ENCODE results near the gene NFATC3.
A peak's percentile ranks its signal among the peaks of the same experiment; 100 is the strongest.

Gene NFATC3

DNA sequence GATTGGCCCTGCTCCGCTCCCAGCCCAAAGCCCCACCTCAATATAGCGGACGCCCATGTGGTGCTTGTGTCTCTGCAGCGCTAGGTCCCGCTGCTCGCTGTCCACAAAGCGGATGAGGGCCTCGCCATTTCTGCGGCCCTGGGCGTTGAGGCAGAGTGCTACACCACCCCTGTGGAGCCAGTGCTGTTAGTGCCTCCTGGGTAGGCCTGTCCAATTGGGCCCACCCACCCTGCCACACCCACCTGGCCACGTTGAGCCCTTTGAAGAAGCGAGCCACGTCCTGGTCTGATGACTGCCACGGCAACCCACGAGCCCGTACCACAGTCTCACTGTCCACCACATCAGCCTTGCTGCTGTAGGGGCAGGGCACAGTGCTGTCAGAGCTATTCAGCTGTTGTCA, 147.2 kb downstream of the NFATC3 start:
- no peak for DNase-seq (ENCODE audit: low spot score)

DNA sequence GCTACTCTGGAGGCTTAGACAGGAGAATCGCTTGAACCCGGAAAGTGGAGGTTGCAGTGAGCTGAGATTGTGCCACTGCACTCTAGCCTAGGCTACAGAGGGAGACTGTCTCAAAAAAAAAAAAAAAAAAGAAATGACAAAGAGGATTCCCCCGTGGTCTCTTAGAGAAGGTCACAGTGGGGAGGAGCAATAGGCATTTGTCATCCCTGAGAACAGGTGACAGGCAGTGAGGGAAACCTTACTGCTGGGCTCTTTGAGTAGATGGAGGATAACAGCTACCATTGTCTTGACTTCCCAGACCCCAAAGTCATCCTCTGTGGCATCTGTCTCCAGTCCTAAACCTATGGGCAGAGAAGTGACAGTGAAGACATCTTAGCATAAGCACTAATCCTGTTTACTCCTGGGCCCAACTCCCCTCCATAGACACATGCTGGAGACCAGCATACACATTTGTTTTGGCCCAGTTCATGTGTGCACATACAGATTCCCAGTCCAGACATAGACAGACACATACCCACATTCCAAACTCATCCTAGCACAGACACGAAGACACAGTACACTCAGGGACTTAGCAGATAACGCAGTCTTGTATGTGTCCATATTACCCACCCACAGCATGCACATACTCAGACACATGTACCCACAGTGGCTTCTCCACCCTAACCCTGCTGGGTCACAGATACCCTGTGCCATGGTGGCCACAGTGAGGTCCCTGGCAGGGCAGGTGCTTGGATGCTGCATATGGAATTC, 148.1 kb downstream of the NFATC3 start:
- no peak for DNase-seq (ENCODE audit: low spot score)

DNA sequence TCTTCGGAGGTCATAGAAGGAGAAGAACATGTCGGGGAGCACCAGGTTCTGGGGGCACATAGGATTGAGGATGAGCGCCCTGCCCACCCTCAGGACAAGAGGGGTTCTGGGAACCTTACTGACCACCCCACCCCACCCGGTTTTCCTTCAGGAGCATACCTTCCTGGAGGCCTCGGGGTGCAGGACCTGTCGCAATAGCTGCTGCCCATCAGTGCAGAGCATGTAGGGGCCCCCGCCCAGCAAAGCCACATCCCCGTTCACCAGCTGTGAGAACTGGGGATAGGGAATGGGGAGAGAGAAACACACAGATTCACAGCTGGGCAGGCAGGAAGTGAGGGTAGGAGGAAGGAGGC, 148.6 kb downstream of the NFATC3 start:
- no peak for DNase-seq (ENCODE audit: low spot score)

DNA sequence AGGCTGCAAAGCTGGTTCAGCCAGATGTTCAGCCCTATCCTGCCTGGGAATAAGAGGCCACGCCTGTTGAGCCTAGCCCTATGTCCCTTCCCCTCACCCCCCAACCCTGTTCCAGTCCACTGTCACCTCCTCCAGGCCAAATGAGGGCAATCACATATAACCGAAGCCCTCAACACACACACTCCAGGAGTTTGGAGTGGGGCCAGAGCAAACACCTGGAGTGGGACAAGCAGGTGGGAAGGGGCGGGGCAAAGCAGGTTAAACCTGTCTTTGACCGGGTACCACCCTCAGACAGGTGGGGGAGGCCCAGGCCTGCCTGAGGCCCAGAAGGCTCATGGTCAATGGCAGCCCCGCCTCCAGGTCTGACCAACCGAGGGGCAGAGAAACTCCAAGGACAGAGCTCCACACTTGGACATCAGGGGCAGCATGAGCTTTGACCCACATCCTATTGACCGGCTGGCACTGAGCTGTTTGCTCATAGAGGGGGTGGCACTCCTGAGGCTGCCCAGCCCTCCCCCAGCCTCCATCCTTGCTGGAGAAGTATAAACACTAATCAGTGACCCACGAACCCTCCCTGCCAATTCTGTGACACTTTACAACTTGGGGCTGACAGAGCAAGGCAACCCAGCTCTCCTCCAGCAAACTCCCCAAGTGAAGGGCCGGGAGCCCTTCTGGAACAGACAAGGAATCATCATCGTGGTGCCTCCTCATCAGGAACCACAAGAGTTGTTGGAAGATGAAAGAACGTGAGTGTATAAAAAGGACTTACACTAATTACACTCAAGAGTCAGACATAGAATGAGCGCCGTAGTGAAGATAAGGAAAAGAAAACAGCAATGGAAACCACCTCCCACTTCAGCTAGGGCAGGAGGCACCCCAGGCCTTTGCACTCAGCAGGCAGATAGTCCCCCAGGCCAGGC, 149.3 kb downstream of the NFATC3 start:
- DNase-seq (ENCODE audit: low spot score): no peak

- DNase-seq (ENCODE audit: low spot score): no peak
Observed at GRCh38 chr16:68235108-68235886, 150.1 kb downstream of the NFATC3 start.

GRCh38 chr16:68235887-68236136, 150.6 kb downstream of the NFATC3 start, which contains the start of gene ESRP2:
ESRP2 (minus strand) TSS chr16:68236127; CDS start chr16:68236045, 82 bp downstream.
- no peak for DNase-seq (ENCODE audit: low spot score)

DNA sequence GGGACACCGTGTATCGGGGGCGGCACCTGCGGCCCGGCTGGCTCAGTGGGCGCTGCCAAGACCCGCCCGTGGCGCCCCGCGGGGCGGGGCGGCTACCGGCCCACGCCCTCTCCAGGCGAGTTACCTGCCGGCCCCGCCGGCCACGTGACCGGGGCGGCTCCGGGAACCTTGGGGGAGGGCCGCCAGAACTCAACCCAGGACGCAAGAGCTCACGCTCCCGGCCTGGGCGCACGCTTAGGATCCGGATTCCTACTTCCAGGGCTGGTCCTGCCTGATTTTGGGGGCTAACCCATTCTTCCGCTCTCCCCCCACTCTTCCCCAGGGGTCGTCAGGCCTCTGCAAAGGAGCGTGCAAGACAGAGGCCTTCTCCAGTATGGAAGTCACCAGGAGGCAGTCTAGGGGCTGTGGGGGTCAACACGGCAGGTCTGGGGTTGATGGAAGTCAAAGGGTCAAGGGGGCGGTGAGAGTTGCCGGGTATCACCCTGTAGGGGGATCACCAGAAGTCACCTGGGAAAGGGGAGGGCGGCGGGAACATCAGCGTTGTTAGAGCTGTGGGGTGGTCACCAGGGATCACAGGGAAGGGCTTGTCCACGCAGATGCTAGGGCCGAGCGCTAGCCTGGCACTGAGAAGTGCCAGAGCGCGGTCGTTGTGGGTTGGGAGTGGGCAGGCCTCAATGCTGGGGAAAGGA, 151.1 kb downstream of the NFATC3 start:
- DNase-seq (ENCODE audit: low spot score): no peak

DNA sequence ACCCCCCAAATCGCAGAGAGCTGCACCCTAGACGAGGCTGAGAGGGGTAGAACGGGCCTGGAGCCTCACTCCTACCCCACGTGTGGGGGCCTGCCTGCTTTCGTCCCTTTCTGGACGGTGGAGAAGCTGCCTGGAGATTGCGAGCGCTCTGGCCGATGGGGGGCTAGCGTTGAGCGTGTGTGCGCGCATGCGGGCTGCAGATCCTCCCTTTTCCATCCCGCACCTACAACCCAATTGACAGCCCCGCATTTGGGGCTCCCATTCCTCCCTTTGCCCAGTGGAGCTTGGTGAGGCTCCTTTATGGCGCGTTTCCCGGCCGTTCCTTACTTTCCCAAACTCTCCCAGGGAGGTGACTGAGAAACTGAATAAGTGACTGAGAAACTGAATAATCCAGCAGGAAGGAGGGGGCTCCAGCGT, 151.7 kb downstream of the NFATC3 start:
- no peak for DNase-seq (ENCODE audit: low spot score)

DNA sequence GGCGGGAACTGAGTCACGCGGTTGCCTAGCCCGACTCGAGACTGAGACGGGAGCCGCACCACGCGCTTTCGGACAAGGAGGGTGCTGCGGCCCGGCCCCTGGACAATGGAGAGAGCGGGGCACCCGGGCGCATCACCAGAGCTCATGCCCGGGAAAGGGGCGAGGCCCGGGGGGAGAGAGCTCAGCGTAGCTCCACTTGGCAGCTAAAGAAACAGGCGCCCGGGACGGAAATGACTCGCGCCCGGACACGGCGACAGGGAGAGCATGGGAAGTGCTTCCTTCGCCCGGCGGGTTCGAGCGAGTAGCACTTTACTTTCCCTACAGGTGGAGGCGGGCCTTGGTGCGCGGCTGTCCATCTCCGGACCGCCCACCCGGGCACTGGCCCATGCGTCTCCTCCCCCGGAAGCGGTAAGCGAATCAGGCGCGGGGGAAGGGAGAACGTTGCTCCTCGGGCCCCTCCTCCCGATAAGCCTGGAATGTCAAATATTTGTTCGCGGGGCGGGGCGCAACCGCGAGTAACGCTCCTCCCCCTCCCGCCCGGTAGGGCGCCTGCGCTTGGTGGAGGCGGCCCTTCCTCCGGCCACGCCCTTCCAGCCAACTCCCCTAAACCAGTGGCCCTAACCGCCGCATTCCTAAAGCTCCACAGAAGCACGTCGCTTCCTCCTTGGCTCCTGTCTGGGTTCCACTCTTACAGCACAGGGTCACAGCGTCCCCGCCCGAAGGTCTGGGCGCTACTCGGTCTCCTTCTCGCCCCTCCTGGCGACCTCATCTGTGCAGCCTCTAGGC, 152.3 kb downstream of the NFATC3 start:
- DNase-seq (ENCODE audit: low spot score): peak; percentile 99

DNA sequence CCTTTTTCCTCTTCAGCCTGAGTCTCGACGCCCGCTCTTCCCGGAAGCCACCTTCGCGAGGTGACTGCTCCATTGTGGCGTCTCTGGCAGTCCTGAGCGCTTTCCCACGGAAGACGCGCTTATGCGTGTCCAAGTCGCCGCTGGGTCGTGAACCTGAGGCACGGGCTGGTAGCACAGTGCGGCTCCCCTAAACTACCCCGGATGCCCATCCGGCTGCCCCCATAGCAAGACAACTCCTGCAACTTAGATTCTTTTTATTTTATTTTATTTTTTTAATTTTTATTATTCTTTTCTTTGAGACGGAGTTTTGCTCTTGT, 152.8 kb downstream of the NFATC3 start:
- DNase-seq (ENCODE audit: low spot score): no peak

DNA sequence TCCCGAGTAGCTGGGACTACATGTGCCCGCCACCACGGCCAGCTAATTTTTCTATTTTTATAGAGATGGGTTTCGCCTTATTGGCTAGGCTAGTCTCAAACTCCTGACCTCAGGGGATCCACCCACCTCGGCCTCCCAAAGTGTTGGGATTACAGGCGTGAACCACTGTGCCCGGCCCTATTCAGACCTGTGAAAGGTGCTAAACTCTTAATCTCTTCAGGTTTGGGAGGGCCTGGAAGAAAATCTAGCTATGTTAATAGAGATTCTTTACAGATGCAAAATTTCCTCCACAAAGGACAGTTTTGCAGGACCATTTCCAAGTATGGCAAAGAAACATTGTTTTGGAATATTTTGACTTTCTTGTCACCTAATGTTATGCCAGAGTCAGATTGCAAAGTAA, 156.9 kb downstream of the NFATC3 start:
- no peak for DNase-seq (ENCODE audit: low spot score)

DNA sequence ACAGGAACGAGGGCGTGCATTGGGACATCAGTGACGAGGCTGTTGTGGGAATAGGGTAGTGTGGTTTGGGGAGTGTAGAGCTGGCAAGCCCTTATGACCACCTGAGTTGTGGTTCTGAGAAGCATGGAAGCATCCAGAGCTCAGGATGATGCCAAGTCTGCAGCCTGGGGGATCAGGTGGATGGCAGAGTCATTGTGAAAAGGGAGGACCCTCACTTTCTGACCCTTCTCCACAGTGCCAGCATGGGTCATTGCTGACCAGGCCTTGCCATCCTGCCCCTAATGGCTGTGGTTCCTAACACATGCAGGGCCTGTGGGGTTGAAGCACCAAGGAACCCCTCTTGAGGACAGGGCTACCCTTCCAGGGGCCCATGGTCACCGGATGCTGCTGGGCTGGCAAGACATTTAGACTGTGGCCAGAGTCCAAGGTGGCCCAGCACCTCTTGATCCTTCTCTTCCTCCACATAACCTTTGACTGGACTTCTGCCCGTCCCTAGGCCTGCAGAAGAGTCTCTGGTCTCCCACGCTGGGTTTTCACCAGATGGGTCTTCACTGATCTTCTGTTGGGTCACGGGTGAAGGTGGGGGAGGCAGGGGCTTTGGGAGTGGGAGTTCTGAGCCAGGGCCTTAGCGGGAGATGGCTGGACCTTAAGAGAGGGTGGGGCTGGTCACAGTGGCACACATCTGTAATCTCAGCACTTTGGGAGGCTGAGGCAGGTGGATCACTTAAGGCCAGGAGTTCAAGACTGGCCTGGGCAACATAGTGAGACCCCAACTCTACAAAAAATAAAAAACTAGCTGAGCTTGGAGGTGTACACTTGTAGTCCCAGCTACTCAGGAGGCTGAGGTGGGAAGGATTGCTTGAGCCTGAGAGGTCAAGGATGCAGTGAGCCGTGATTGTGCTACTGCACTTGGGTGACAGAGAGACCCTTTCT, 158.0 kb downstream of the NFATC3 start:
- no peak for DNase-seq (ENCODE audit: low spot score)

DNA sequence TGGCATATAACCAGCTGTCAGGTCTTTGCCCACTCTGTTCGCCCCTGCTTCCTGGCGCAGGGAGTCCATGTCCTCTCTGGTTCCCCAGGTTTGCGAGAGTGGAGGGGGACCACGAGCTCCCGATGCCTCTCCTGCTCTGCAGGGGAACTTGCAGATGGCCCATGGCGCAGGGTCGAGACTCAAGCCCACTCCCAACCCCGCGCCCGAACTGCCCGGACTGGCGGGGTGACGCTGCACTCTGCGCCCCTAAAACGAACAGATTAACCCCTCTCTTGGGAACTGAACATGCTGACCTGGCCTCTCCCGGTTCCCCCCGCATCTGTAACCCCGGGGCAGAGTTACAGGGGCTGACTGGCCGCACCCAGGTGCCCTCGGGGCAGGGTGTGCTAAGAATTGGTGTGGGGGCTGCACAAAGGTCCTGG, 159.3 kb downstream of the NFATC3 start:
- DNase-seq (ENCODE audit: low spot score): no peak

GRCh38 chr16:68244903-68245853, 160.0 kb downstream of the NFATC3 start, which contains the start of gene PLA2G15:
PLA2G15 (plus strand) TSS chr16:68245373; CDS start chr16:68245427, 54 bp downstream.
- DNase-seq (ENCODE audit: low spot score): peak; percentile 98

DNA sequence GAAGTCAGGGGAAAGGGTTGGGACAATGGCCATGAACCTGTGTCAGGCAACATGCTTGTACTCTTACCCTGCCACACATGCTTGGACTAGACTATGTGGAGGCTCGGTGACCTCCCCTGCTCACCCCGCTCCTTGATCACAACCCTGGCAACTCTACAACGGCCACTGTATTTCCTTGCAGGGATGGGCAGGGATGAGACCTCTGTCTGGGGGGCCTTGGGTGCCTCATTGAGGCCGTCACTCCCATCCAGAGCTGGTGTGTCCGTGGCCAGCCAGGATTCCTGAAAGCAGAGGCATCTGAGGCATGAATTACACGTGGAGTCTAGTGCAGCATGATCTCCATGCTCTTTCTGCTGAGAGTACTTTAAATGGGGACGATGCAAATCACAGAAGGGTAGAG, 161.0 kb downstream of the NFATC3 start:
- DNase-seq (ENCODE audit: low spot score): no peak

GRCh38 chr16:68246666-68247065, 161.5 kb downstream of the NFATC3 start:
- no peak for DNase-seq (ENCODE audit: low spot score)

DNA sequence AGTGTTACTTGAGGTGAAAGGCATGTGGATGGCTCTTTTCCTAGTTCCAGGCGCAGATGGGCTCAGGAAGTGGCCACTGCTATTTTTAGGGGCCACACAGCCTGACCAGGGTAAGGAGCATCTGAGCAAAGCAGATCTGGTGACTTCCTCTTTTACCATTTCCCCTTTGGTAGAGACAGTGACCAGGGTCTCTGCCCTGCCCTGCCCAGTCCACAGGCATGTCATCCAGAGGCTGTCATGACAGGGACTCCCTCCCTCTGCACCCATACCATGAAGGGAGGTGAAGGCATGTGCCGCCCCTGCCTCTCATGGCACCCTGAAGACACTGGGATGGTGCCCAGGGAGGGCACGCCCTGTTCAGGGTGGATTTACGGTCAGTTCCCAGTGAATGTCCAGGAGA, 162.2 kb downstream of the NFATC3 start:
- DNase-seq (ENCODE audit: low spot score): no peak

- no peak for DNase-seq (ENCODE audit: low spot score)
Observed at GRCh38 chr16:68247932-68248331, 162.8 kb downstream of the NFATC3 start.

DNA sequence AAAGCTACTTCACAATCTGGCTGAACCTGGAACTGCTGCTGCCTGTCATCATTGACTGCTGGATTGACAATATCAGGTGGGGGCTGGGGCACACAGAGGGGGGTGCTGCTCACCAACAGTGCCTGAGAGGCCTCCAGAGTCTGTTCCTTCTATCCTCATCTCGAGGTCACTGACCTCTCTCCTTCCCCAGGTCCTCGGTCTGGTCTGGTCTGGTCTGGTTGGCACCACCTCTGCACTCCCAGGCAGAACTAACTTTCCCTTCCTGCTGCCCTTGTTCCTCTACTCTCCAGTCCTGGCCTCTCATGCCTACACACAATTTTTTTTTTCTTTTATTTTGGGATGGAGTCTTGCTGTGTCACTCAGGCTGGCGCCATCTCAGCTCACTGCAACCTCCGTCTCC, 164.2 kb downstream of the NFATC3 start:
- DNase-seq (ENCODE audit: low spot score): no peak

Data from AG08396 (cell line).